Cardiac muscle cell (in vitro differentiated cells and primary cell): ENCODE results near the gene CCDC171. TPM values are rescaled to one million over a fixed set of nuclear protein-coding genes. Genes with fewer than 3 reads are reported as not detected.
A peak's percentile ranks its signal among the peaks of the same experiment; 100 is the strongest.

Experiments used
- DNase-seq, 2 donors: peaks; one replicate each; pipeline versions ENCODE4 v3.0.0 to v3.0.0-alpha.2; 2010 to 2017; ENCODE audit warnings: low read depth in 1 of 2, low spot score in 1 of 2
- H3K27ac ChIP-seq: fragments of 200-600 bp; sonication (generic); 2 replicates; pipeline ENCODE4 v1.5.1; 2016
- H3K27me3 ChIP-seq: fragments of 200-600 bp; sonication (generic); 2 replicates; pipeline ENCODE4 v1.6.0; 2016; ENCODE audit warnings: control low read depth
- H3K36me3 ChIP-seq: fragments of 200-600 bp; sonication (generic); 2 replicates; pipeline ENCODE4 v1.5.1; 2016; ENCODE audit warnings: control low read depth
- H3K4me1 ChIP-seq: fragments of 200-600 bp; sonication (generic); 2 replicates; pipeline ENCODE4 v1.8.1; 2017; ENCODE audit warnings: low read depth, mild to moderate bottlenecking, mixed run types
- H3K4me3 ChIP-seq: fragments of 200-600 bp; sonication (generic); 2 replicates; pipeline ENCODE4 v1.5.1; 2016; ENCODE audit warnings: mild to moderate bottlenecking
- H3K9me3 ChIP-seq: fragments of 200-600 bp; sonication (generic); 2 replicates; pipeline ENCODE4 v1.5.1; 2017; ENCODE audit warnings: low read depth, mild to moderate bottlenecking, control low read depth
- polyA plus RNA-seq: library from polyadenylated mRNA; unstranded; fragments of >200 nt; fragmentation: Nextera tagmentation; extraction: Ambion mirVana; gene quantifications from 2 replicates; pipeline ENCODE4 v1.2.1, GENCODE V29; 2016
- total RNA-seq: library from RNA; depleted of rRNA; stranded (reverse); fragments of >200 nt; gene quantifications from 2 replicates; pipeline ENCODE4 v1.2.3, GENCODE V29; 2016
- TF ChIP-seq, protein P1 (sequence below): IDR thresholded peaks from 2 replicates; pipeline ENCODE4 v1.5.1; 2012; ENCODE audit warnings: low read depth, mild to moderate bottlenecking, low read length

Gene CCDC171
- total and polyA plus RNA-seq, 2 experiments from 2014 or later, result 2.8 to 4.5 TPM

DNA sequence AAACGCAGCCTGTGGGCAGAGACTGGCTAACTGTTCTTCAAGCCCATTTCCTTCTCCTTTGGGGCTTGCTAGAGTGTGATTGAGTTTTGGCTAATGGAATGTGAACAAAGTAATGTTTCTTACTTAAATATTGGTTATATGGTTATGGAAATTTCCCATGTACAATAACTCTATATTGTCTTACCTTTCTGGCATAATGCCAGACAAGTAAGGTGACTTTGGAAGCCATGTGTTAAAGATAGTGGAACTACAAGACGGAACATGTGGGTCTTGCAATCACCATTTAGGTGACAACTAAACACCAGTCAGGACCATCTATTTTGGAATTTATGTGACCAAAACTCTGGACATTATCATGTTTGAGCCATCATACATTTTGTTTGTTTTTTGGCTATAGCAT, 260.2 kb downstream of the CCDC171 start:
- Histone ChIP-seq H3K27me3 (no peaks in the 10 kb centered on the region), H3K4me3 (no peak overlapping the region), H3K4me1 (no peaks in the 10 kb centered on the region), H3K36me3 (no peaks in the 10 kb centered on the region), H3K27ac (no peak overlapping the region), H3K9me3 (no peaks in the 10 kb centered on the region)
- TF ChIP-seq, protein P1, sequence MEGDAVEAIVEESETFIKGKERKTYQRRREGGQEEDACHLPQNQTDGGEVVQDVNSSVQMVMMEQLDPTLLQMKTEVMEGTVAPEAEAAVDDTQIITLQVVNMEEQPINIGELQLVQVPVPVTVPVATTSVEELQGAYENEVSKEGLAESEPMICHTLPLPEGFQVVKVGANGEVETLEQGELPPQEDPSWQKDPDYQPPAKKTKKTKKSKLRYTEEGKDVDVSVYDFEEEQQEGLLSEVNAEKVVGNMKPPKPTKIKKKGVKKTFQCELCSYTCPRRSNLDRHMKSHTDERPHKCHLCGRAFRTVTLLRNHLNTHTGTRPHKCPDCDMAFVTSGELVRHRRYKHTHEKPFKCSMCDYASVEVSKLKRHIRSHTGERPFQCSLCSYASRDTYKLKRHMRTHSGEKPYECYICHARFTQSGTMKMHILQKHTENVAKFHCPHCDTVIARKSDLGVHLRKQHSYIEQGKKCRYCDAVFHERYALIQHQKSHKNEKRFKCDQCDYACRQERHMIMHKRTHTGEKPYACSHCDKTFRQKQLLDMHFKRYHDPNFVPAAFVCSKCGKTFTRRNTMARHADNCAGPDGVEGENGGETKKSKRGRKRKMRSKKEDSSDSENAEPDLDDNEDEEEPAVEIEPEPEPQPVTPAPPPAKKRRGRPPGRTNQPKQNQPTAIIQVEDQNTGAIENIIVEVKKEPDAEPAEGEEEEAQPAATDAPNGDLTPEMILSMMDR, result no peak
- no peak for DNase-seq

DNA sequence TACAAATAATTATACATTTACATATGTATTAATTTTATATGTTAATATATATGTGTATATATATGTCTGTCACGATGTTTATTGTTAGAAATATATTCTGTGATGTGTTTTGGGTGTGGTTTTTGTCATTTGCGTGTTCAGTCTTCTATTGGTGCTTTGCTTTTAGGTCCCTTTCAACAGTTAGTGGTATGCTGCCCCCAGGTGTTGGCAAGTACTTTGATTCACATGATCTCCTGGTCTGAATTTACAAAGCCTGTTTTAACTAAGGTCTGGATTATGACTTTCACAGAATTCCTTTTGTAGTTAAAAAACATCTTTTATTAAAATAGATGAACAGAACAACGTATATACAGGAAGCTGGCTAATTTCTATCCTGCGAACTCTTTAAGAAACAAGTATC, 271.5 kb downstream of the CCDC171 start:
- TF ChIP-seq, protein P1, result no peak
- DNase-seq, result peak; percentile 1 to 37

DNA sequence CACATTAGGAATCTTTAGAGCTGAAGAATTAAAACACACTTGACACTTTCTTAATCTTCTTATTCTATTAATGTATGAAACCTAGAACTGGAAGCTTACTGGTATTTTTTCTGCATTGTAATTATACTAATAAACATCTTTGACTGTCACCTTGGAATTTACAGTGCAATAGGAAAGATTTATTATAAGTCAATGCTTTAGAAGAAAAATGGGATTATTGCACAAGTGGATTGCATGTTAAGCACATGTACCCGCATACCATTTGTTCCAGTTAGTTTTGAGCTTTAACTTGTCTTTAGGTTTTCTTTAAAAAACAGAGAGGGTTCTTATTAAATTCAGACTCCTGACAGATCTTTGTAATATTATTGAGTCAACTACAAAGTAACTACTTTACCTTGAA, 278.5 kb downstream of the CCDC171 start:
- Histone ChIP-seq H3K27ac (no peak overlapping the region), H3K4me3 (no peak overlapping the region), H3K27me3 (no peaks in the 10 kb centered on the region), H3K4me1 (no peaks in the 10 kb centered on the region), H3K36me3 (no peaks in the 10 kb centered on the region), H3K9me3 (no peaks in the 10 kb centered on the region)
- no peak for DNase-seq
- TF ChIP-seq, protein P1, result no peak

More for the DNA sequence above, 271.5 kb downstream of the CCDC171 start:
- no peaks in the 10 kb centered on the region for H3K36me3 ChIP-seq
- no peaks in the 10 kb centered on the region for H3K9me3 ChIP-seq
- H3K4me3 ChIP-seq, result no peak overlapping the region
- H3K27ac ChIP-seq, result no peak overlapping the region
- no peaks in the 10 kb centered on the region for H3K27me3 ChIP-seq
- no peaks in the 10 kb centered on the region for H3K4me1 ChIP-seq

DNA sequence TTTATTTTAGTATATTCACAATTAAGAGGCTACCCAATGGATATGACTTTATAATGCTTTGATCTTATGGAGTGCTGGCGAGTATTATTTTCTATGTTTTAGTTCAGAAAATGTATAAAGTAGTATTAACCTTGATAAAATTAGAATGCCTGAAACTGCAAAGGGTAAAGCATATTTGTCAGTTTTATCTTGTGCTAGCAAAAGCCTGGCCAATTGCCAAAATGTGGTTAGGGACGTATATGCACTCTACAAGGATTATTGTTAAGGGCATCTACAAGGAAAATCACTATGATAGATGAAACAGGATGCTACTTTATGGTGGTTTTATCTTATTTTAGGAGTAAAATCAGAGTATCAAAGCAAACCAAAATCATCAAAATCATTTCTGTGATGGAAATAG, 281.7 kb downstream of the CCDC171 start:
- Histone ChIP-seq H3K27me3 (no peaks in the 10 kb centered on the region), H3K4me1 (no peaks in the 10 kb centered on the region), H3K9me3 (no peaks in the 10 kb centered on the region), H3K4me3 (no peak overlapping the region), H3K36me3 (no peaks in the 10 kb centered on the region), H3K27ac (no peak overlapping the region)
- DNase-seq, result peak; percentile 35 to 80
- TF ChIP-seq, protein P1, result no peak

DNA sequence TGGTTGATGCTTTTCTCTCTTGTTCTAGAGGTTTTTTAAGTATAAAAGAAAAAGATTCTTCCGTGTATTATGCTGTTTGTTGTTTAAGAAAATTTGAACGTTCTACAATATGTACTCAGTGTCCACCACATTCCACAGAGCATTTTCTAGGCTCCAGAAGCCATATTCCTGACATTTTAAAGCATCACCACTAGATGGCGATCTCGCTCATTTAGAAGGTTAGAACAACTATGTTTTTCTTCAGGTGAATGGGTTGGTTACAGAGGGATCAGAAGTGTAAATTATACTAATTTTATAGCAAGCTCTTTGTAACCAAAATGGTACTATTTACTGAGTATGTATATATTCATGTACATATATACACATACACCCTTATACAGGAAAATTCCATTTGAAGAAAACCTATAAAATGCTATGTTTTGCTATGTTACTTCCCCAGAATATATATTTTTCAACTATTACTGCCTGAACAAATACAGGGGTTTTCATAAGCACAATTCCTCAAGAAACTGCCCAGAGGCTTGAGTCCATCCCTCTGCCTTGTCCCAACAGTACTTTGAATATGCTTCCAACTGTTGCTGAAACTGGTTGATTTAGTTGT, 284.3 kb downstream of the CCDC171 start:
- Histone ChIP-seq H3K4me1 (no peaks in the 10 kb centered on the region), H3K9me3 (no peaks in the 10 kb centered on the region), H3K36me3 (no peaks in the 10 kb centered on the region), H3K27ac (no peak overlapping the region), H3K27me3 (no peaks in the 10 kb centered on the region), H3K4me3 (no peak overlapping the region)
- peak; percentile 74 to 78 for DNase-seq
- TF ChIP-seq, protein P1, result peak; percentile 67

DNA sequence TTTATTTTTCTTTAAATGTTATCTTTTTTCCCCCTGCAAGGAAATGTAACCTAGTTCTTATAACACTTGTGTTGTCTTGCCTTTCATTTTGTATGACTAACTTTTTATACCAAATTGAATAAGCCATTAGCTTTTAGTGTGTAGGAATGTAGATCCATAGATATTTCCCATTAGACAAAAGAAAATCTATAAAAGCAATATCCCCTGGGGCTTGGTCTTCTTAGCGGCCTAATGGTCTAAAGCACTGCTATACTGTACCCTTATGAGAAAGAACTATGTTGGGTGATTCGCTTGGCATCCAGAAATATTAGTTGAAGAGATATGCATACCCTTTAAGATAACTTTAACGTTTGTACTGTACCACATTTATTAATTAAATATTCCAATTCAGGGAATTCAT, 289.2 kb downstream of the CCDC171 start:
- TF ChIP-seq, protein P1, result no peak
- Histone ChIP-seq H3K27me3 (no peaks in the 10 kb centered on the region), H3K4me3 (no peak overlapping the region), H3K27ac (no peak overlapping the region), H3K36me3 (no peaks in the 10 kb centered on the region), H3K9me3 (no peaks in the 10 kb centered on the region), H3K4me1 (no peaks in the 10 kb centered on the region)
- DNase-seq, result no peak
